ENCODE data around the gene TUB. TPM values are rescaled to one million over a fixed set of nuclear protein-coding genes. Genes with fewer than 3 reads are reported as not detected.

The TUB gene
- total and polyA plus RNA-seq, 2 donors (not counting 1 experiment from before 2014, with no cell fraction given), result 9.6 to 10.4 TPM

DNA sequence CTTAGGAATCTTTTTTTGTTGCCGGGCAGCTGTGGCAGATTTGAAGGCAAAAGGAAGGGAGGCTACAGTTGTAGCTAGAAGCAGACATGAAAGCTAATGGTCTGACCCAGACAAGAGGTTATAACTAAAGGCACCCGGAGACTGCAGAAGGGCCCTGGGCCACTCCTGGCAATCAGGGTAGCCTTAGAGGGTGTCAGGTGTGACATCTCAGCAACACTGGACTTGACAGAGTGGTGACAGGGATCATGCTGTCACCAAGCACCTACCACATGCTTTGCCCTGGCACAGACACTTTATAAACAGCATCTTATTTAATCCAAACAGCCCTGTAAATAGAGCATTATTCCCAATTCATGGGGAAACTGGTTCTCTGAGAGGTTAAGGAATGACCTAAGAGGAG is 25.7 kb downstream of the TUB start:
- H3K27me3 ChIP-seq (ENCODE audit: control insufficient read depth, insufficient read depth, low read length), result peaks cover 5% of the 10 kb centered on the region
- no peak overlapping the region for H3K4me2 ChIP-seq (ENCODE audit: extremely low read depth, insufficient read depth, low read length)
- TF ChIP-seq EZH2 (IDR thresholded peaks at IDR 0.05; ENCODE audit: low read length, missing control alignments) (no peak), CTCF (conservative IDR thresholded peaks at IDR 0.05 in 1 of 2, IDR thresholded peaks at IDR 0.05 in 1 of 2; ENCODE audit: low read depth in 1 of 2, low read length in 2 of 2) (no peak)
- DNase-seq (ENCODE audit: low read depth in 2 of 2), result no peak
- H3K79me2 ChIP-seq (ENCODE audit: control insufficient read depth, insufficient read depth, low read length), result no peaks in the 10 kb centered on the region
- H3K4me3 ChIP-seq (replicated peaks in 1 of 4; ENCODE audit: control extremely low read depth in 1 of 4, insufficient read depth in 1 of 4, low read depth in 3 of 4, low read length in 4 of 4), result no peak overlapping the region
- no peaks in the 10 kb centered on the region for H4K20me1 ChIP-seq (ENCODE audit: control insufficient read depth, extremely low read depth, insufficient read depth, low read length)
- H3K36me3 ChIP-seq (ENCODE audit: control insufficient read depth, insufficient read depth, low read length), result peaks cover 1% of the 10 kb centered on the region
- no peaks in the 10 kb centered on the region for H3K4me1 ChIP-seq (ENCODE audit: control insufficient read depth, extremely low read depth, insufficient read depth, low read length)
- H3K27ac ChIP-seq (ENCODE audit: insufficient read depth, low read length), result no peak overlapping the region
- H3K9ac ChIP-seq (ENCODE audit: insufficient read depth, low read length), result no peak overlapping the region
- no peak overlapping the region for H2AFZ ChIP-seq (ENCODE audit: low read length)
- H3K9me3 ChIP-seq (ENCODE audit: control insufficient read depth, insufficient read depth, low read depth, low read length), result no peaks in the 10 kb centered on the region

- Histone ChIP-seq H2AFZ (ENCODE audit: low read length) (no peak overlapping the region), H3K9ac (ENCODE audit: insufficient read depth, low read length) (no peak overlapping the region), H3K4me2 (ENCODE audit: extremely low read depth, insufficient read depth, low read length) (no peak overlapping the region), H4K20me1 (ENCODE audit: control insufficient read depth, extremely low read depth, insufficient read depth, low read length) (no peaks in the 10 kb centered on the region), H3K27me3 (ENCODE audit: control insufficient read depth, insufficient read depth, low read length) (peaks cover 7% of the 10 kb centered on the region), H3K79me2 (ENCODE audit: control insufficient read depth, insufficient read depth, low read length) (no peaks in the 10 kb centered on the region), H3K9me3 (ENCODE audit: control insufficient read depth, insufficient read depth, low read depth, low read length) (no peaks in the 10 kb centered on the region), H3K4me1 (ENCODE audit: control insufficient read depth, extremely low read depth, insufficient read depth, low read length) (no peaks in the 10 kb centered on the region), H3K36me3 (ENCODE audit: control insufficient read depth, insufficient read depth, low read length) (no peaks in the 10 kb centered on the region), H3K27ac (ENCODE audit: insufficient read depth, low read length) (no peak overlapping the region), H3K4me3 (replicated peaks in 1 of 4; ENCODE audit: control extremely low read depth in 1 of 4, insufficient read depth in 1 of 4, low read depth in 3 of 4, low read length in 4 of 4) (no peak overlapping the region)
- no peak for DNase-seq (ENCODE audit: low read depth in 2 of 2)
- no peak for TF ChIP-seq EZH2 (IDR thresholded peaks at IDR 0.05; ENCODE audit: low read length, missing control alignments)
- TF ChIP-seq CTCF (conservative IDR thresholded peaks at IDR 0.05 in 1 of 2, IDR thresholded peaks at IDR 0.05 in 1 of 2; ENCODE audit: low read depth in 1 of 2, low read length in 2 of 2), result no peak
Measured at GRCh38 chr11:8107642-8108041, 26.6 kb downstream of the TUB start.

- no peak overlapping the region for H3K9ac ChIP-seq (ENCODE audit: insufficient read depth, low read length)
- H3K4me2 ChIP-seq (ENCODE audit: extremely low read depth, insufficient read depth, low read length), result no peak overlapping the region
- TF ChIP-seq EZH2 (IDR thresholded peaks at IDR 0.05; ENCODE audit: low read length, missing control alignments), result no peak
- no peak for TF ChIP-seq CTCF (conservative IDR thresholded peaks at IDR 0.05 in 1 of 2, IDR thresholded peaks at IDR 0.05 in 1 of 2; ENCODE audit: low read depth in 1 of 2, low read length in 2 of 2)
- no peaks in the 10 kb centered on the region for H3K4me1 ChIP-seq (ENCODE audit: control insufficient read depth, extremely low read depth, insufficient read depth, low read length)
- H4K20me1 ChIP-seq (ENCODE audit: control insufficient read depth, extremely low read depth, insufficient read depth, low read length), result no peaks in the 10 kb centered on the region
- H3K4me3 ChIP-seq (replicated peaks in 1 of 4; ENCODE audit: control extremely low read depth in 1 of 4, insufficient read depth in 1 of 4, low read depth in 3 of 4, low read length in 4 of 4), result no peak overlapping the region
- no peaks in the 10 kb centered on the region for H3K9me3 ChIP-seq (ENCODE audit: control insufficient read depth, insufficient read depth, low read depth, low read length)
- DNase-seq (ENCODE audit: low read depth in 2 of 2), result no peak
- H3K27me3 ChIP-seq (ENCODE audit: control insufficient read depth, insufficient read depth, low read length), result peaks cover 7% of the 10 kb centered on the region
- no peak overlapping the region for H3K27ac ChIP-seq (ENCODE audit: insufficient read depth, low read length)
- H3K36me3 ChIP-seq (ENCODE audit: control insufficient read depth, insufficient read depth, low read length), result no peaks in the 10 kb centered on the region
- H3K79me2 ChIP-seq (ENCODE audit: control insufficient read depth, insufficient read depth, low read length), result no peaks in the 10 kb centered on the region
- H2AFZ ChIP-seq (ENCODE audit: low read length), result no peak overlapping the region
Measured at GRCh38 chr11:8108421-8108820, 27.4 kb downstream of the TUB start.

Data from fibroblast of lung (primary cell).